HCT116 (cell line): ENCODE results near the gene LRSAM1.

ENCODE experiments used
- POLR2A ChIP-seq: IDR thresholded peaks from 2 replicates; pipeline ENCODE4 v1.7.0; 2011; ENCODE audit warnings: borderline replicate concordance; ENCODE audit not compliant: insufficient read depth, insufficient read length; ENCODE audit errors: extremely low read depth
- POLR2AphosphoS5 ChIP-seq: IDR thresholded peaks from 2 replicates; pipeline ENCODE4 v1.6.1; 2011; ENCODE audit warnings: mild to moderate bottlenecking, low read depth, low read length, moderate library complexity
- TF ChIP-seq, protein P1 (sequence below), 3 experiments: fragments of 200-600 bp in 1 of 3; sonication (generic) in 1 of 3; IDR thresholded peaks in 2 of 3; conservative IDR thresholded peaks in 1 of 3; 2 replicates each; pipeline ENCODE4 v1.5.1; 2012 to 2017; ENCODE audit warnings: low read depth in 2 of 3, low read length in 2 of 3, antibody characterized with exemption in 1 of 3, borderline replicate concordance in 1 of 3, control low read depth in 1 of 3, mild to moderate bottlenecking in 1 of 3, mixed read lengths in 1 of 3, mixed run types in 1 of 3, moderate library complexity in 1 of 3; ENCODE audit not compliant: insufficient read depth in 1 of 3

DNA sequence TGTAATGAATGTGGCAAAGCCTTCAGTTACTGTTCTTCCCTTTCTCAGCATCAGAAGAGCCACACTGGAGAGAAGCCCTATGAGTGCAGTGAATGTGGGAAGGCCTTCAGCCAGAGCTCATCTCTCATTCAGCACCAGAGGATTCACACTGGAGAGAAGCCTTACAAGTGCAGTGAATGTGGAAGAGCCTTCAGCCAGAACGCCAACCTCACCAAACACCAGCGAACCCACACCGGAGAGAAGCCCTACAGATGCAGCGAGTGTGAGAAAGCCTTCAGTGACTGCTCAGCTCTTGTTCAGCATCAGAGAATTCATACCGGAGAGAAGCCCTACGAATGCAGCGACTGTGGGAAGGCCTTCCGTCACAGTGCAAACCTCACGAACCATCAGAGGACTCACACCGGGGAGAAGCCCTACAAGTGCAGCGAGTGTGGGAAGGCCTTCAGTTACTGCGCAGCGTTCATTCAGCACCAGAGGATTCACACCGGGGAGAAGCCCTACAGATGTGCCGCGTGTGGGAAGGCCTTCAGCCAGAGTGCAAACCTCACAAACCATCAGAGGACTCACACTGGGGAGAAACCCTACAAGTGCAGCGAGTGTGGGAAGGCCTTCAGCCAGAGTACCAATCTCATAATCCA, 6.9 kb upstream of the LRSAM1 start:
- TF ChIP-seq POLR2AphosphoS5 (no peak), POLR2A (peak; percentile 4)
- TF ChIP-seq, protein P1, sequence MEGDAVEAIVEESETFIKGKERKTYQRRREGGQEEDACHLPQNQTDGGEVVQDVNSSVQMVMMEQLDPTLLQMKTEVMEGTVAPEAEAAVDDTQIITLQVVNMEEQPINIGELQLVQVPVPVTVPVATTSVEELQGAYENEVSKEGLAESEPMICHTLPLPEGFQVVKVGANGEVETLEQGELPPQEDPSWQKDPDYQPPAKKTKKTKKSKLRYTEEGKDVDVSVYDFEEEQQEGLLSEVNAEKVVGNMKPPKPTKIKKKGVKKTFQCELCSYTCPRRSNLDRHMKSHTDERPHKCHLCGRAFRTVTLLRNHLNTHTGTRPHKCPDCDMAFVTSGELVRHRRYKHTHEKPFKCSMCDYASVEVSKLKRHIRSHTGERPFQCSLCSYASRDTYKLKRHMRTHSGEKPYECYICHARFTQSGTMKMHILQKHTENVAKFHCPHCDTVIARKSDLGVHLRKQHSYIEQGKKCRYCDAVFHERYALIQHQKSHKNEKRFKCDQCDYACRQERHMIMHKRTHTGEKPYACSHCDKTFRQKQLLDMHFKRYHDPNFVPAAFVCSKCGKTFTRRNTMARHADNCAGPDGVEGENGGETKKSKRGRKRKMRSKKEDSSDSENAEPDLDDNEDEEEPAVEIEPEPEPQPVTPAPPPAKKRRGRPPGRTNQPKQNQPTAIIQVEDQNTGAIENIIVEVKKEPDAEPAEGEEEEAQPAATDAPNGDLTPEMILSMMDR (IDR thresholded peaks at IDR 0.05 in 2 of 3, conservative IDR thresholded peaks at IDR 0.05 in 1 of 3; ENCODE audit: borderline replicate concordance in 1 of 3, insufficient read depth in 1 of 3, low read depth in 2 of 3, low read length in 2 of 3) = no peak
